Measurements from ENCODE around the gene SEMA3B.
"Not testable (repeated sequence)": the region's sequence is repeated elsewhere in the genome, so short reads cannot be mapped to it uniquely, and the experiment has no call there.

SEMA3B gene

GRCh38 chr3:50260027-50260941 lies 8.7 kb upstream of the SEMA3B start:
- peak; percentile 79 for DNase-seq

DNA sequence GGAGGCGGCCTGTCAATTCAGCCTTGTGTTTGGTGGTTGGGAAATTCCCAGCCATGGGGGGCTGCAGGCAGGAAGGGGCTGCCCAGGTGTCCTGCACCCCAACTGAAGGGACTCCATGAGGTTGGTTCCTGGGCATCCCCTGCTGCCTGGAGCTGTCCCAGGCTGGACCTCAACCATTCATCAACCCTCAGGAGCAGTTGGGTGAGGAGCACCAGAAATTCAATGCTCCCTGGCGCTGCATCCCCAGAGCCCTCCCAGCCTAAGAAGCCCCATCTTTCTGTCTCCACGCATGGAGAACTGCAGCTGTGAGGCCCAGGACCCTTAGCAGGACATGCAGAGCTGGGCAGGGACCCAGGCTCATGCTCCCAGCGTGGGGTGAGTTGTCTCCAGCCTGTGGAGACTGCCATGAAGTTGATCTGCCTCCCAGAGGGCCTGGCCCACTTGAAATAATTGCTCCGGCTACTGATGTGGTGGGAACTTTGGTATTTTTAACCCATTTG lies 8.0 kb upstream of the SEMA3B start:
- DNase-seq = no peak

DNA sequence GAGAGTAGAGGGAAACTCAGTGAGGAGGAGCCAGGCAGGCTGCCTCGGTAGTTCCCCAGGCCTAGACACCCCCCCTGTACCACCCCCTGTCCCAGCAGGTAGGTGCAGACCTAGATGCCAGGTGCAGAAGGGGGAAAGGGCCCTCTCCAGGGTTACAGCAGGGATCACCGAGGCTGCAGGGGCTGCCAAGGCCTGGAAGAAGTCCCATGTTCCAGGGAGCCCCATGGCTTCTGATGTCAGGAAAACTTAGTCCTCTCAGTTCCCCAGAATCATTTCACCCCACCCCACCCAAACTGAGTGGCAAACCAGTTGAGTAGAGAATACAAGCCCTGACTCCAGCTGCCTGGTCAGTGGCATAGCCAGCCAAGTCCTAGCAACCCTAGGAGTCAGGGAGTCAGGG lies 7.4 kb upstream of the SEMA3B start:
- DNase-seq = no peak

- not testable (repeated sequence) for DNase-seq
Observed at GRCh38 chr3:50262200-50262599, 6.7 kb upstream of the SEMA3B start.

GRCh38 chr3:50262778-50263177 lies 6.2 kb upstream of the SEMA3B start:
- no peak for DNase-seq

DNA sequence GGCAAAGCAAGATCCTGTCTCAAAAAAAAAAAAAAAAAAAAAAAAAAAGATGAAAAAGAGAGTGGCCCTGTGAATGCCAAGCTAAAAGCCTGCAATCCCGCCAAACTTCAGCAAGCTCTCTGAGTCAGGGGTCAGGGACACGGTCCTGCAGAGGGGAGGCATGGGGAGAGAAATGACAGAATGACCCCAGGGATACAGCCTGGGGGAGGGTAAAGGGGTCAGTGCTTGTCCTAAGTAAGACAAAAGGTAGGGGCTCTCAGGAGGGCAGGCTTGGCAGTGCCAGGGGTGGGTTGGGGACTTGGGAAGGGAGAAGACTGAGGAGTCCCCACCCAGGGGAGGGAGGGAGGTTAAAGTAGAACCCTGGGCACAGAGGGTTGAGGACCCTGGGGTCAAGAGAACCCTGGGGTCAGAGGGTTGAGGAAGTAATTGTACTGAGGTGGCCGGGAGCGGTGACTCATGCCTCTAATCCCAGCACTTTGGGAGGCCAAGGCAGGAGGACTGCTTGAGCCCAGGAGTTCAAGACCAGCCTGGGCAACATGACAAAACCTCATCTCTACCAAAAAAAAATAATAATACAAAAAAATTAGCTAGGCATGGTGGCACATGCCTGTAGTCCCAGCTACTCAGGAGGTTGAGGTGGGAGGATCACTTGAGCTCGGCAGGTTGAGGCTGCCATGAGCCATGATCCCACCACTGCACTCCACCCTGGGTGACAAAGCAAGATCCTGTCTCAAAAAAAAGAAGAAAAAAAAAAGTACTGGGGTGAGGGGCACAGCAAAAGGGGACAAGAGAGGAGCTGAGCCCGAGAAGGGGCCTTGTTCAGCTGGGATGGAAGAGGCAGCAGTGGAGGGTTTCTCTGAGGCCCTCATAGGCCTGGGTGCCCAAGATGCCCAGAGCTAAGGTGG lies 5.2 kb upstream of the SEMA3B start:
- no peak for DNase-seq

DNA sequence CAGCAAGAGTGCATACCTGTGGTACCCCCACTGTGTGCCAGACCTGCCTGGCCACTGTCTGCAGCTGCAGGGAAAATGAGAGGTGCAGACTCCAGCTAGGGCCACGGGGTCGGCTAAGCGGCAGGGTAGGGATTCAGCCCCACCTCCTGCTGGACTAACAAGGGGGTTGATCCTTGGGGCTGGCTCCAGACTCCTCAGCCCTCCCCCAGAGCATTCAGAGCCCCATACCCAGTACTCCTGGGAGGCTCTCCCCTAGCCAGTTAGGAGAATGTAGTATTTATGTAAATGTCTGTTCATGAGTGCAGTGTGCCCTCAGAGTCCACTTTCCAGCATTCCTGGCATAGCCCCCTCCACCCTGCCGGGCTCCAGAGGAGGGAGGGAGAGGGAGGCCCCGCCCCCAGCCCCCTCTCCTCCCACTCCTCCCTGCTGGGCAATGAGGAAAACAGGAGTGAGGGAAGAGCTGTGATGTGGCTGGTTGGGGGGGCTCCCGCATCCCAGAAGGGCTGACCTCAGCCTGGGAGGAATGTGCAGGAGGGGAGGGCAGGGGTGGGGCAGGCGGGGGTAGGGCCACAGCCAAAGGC lies 4.5 kb upstream of the SEMA3B start:
- DNase-seq = no peak

DNA sequence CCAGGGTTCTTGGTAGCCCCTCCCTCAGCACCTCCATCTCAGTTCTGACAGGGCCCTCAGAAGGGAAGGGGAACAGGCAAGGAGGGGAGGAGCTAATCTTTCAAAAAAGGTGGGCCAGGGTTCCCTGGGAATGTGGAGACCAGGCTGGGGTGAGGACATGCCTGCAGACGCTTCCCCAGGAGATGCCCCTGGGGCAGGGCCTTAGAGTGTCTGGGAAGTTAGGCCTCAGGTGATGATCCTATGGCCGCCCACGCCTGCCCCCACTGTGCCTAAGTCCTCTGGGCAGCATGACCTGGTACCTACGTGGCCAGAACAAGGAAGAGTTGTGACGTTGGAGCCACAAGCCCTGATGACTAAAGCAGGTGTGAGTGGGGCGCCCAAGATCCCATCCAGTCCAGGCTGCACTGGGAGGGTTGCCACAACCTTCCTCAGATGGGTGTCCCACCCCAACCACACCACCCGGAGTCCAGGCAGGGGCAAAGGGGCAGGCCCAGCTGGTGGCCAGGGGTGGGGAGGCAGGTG lies 3.9 kb upstream of the SEMA3B start:
- no peak for DNase-seq

DNA sequence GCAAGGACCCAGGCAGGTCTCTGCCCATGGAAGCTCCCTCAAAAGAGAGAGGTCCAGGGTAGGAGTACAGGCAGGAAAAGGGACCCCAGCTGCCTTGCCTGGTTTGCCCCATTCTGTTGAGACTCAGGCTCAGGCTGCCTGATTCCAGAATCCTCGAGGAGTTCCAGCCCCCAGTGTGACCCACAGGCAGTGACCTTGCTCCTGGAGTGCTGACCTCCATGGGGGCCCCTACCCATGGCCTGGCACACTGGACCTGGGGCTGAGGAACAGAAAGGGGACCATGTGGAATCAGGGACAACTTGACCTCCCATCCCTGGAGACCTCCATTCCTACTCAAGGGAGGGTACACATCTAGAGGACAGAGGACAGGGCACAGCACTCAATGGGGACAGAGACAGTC lies 3.4 kb upstream of the SEMA3B start:
- no peak for DNase-seq

DNA sequence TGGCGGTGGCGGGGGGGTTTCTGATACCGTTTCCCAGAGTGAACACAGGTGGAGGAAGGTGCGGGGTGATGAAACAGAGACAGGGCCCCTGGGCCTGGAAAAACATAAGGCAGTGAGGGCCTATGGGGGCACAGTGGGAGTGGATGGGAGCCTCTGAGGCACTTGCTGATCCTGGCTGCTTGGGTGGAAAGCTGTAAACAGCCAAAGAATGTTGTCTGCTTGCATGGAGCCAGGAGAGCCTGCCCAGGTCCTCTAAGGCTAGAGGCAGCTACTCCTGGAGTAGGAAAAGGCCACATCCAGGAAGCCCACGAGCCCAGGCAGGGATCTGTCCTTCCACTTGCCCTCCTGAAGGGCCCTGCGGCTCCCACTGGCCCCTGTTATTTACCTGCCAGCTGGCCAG lies 2.9 kb upstream of the SEMA3B start:
- no peak for DNase-seq

DNA sequence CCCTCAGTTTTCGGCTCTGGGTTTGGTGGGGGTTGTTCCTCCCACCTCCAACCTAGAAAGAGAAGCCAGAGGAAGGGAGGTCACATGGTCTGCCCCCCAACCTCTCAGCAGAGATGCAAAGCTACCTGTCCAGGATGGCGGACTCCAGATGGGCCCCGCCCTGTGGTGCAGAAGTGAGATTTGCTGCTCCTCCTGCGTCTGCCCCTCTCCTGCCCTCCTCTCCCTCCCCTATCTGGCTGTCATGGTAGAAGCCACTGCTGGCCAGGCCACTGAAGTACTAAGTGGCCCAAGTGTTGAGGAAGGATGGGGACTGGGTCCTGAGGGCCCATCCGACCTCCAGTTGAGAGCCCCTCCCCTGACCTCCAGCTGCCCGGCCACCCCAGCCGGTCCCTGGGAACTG lies 2.1 kb upstream of the SEMA3B start:
- no peak for DNase-seq

GRCh38 chr3:50267280-50267913 lies 1.6 kb upstream of the SEMA3B start:
- no peak for DNase-seq

- DNase-seq = no peak
Observed at GRCh38 chr3:50268276-50268675, 671 bp upstream of the SEMA3B start.

DNA sequence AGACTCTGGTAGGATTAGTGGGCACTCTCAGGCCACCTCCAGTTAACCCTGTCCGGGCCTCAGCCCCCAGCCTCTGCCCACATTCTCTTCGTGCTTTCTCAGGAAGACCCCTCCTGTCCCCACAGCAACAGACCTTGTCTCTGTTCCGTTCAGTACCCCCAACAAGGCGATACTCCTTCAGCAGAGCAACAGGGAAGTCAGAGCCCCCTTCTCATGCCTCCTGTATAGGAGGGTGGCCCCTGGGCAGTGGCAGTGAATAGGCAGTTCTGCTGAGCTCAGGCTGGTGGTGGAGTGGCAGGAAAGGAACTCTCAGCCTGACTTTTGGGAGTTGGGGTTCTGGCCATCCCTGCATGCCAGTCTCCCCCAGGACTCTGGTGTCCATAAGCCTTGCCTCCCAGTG lies 513 bp downstream of the SEMA3B start:
- DNase-seq = no peak

- DNase-seq = no peak
Observed at GRCh38 chr3:50269977-50270413, 1.0 kb downstream of the SEMA3B start.

DNA sequence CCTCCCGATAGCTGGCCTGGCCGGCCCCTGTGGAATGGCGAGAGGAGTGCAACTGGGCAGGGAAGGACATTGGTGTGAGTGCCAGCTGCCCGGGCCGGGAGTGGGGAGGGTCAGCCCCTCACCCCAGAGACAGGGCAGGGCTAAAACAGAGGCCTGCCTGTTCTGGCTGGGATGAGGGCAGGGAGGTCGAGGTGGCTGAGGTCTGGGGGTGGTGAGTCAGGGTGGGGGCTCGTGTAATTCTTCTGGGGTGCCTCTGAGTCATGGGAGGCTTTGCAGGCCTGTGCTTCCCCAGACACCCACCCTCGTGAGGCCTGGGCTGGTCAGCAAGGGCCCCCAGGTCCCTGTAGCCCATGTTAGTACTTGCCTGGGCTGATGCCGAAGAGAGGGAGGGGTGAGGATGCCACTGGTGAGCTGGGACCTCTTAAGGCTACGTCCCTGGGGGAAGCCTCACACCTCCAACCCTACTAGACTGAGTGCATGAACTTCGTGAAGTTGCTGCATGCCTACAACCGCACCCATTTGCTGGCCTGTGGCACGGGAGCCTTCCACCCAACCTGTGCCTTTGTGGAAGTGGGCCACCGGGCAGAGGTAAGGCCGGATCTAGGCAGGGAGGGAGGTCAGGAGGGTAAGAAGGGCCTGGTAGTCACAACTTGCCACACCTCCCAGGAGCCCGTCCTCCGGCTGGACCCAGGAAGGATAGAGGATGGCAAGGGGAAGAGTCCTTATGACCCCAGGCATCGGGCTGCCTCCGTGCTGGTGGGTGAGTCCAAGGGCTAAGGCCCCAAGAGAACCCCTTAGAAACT lies 1.7 kb downstream of the SEMA3B start:
- no peak for DNase-seq

- DNase-seq = no peak
Observed at GRCh38 chr3:50271314-50271936, 2.5 kb downstream of the SEMA3B start.

- not testable (repeated sequence) for DNase-seq
Observed at GRCh38 chr3:50272538-50272910, 3.6 kb downstream of the SEMA3B start.

- DNase-seq = peak; percentile 74
Observed at GRCh38 chr3:50272911-50273688, 4.2 kb downstream of the SEMA3B start.

DNA sequence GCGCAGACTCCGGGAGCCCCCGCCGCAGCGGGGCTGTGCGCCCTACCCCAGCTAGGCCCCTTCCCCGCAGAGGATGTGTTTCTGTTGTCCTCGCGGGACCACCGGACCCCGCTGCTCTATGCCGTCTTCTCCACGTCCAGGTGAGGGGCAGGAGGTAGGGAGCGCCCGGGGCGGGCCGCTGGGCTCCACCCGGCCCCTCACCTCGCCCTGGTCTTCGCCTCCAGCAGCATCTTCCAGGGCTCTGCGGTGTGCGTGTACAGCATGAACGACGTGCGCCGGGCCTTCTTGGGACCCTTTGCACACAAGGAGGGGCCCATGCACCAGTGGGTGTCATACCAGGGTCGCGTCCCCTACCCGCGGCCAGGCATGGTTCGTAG lies 4.7 kb downstream of the SEMA3B start:
- no peak for DNase-seq

Measured in hematopoietic multipotent progenitor cell treated with erythropoietin and hydrocortisone succinate and interleukin-3 and kit ligand, for 8 days (in vitro differentiated cells).